Mucosa of descending colon (tissue), 3 donors: ENCODE data around the gene JAZF1. TPM values are rescaled to one million over a fixed set of nuclear protein-coding genes. Genes with fewer than 3 reads are reported as not detected.

Source experiments
- ATAC-seq: fragments of 200-7000 bp; cut with Tn5 transposase; one replicate; pipeline ENCODE4 v1.9.1; 2020; ENCODE audit warnings: mild to moderate bottlenecking, moderate library complexity
- DNase-seq, 3 donors: peaks; one replicate each; pipeline ENCODE4 v3.0.0-alpha.2; 2020
- H3K36me3 ChIP-seq: fragments of 200-600 bp; one replicate; pipeline ENCODE4 v1.8.0; 2021; ENCODE audit warnings: low read depth, mild to moderate bottlenecking
- H3K4me1 ChIP-seq: fragments of 200-600 bp; one replicate; pipeline ENCODE4 v1.8.0; 2021; ENCODE audit warnings: low read depth, mild to moderate bottlenecking
- H3K4me3 ChIP-seq: fragments of 200-600 bp; one replicate; pipeline ENCODE4 v1.8.0; 2021; ENCODE audit warnings: mild to moderate bottlenecking
- H3K9me3 ChIP-seq: fragments of 200-600 bp; one replicate; pipeline ENCODE4 v1.8.0; 2021; ENCODE audit warnings: mild to moderate bottlenecking
- CTCF ChIP-seq: fragments of 200-600 bp; IDR thresholded peaks from one replicate; pipeline ENCODE4 v1.8.0; 2022; ENCODE audit warnings: antibody characterized with exemption, mild to moderate bottlenecking
- intact Hi-C, 2 donors: fragments of 100-400 bp; cut with DNase I in 1 of 2; cut with micrococcal nuclease in 1 of 2; formaldehyde crosslinking; loops; one replicate each; pipeline versions ENCODE4 v1.11.0 to v1.11.1; 2022; cut with DNase I, micrococcal nuclease
- total RNA-seq, 3 donors: library from RNA; stranded (reverse); fragmentation: NEBNext Ultra II Directional in 2 of 3; extraction: Animal tissue kit (Norgen Biotek cat#: 25700) in 2 of 3; gene quantifications; one replicate each; pipeline versions ENCODE4 v1.2.1 to v1.2.4, GENCODE V29; 2021 to 2023
- donor health status: DM: no; HTN: no; CAD: no; lungs with moderate emphysema.
- donor health status: DM: no; HTN: no; CAD: no.
- donor health status: DM: no; HTN: yes; CAD: no.

The JAZF1 gene
- total RNA-seq, 3 donors from 2014 or later = 4.9 to 68.4 (median 6.4) TPM

GRCh38 chr7:28165961-28166955 lies 14.3 kb downstream of the JAZF1 start:
- Histone ChIP-seq H3K9me3 (no peaks in the 10 kb centered on the region), H3K4me1 (no peaks in the 10 kb centered on the region), H3K36me3 (no peaks in the 10 kb centered on the region), H3K4me3 (no peak overlapping the region)
- intact Hi-C loops = no loop called here
- no peak for ATAC-seq
- DNase-seq = no peak
- no peak for TF ChIP-seq CTCF

- H3K9me3 ChIP-seq = no peaks in the 10 kb centered on the region
- no peak for TF ChIP-seq CTCF
- H3K36me3 ChIP-seq = no peaks in the 10 kb centered on the region
- no peak overlapping the region for H3K4me3 ChIP-seq
- DNase-seq (no peak), ATAC-seq (no peak)
- no peaks in the 10 kb centered on the region for H3K4me1 ChIP-seq
- intact Hi-C loops = no loop called here
Measured at GRCh38 chr7:28165261-28165660, 15.3 kb downstream of the JAZF1 start.

GRCh38 chr7:28163949-28164348 lies 16.6 kb downstream of the JAZF1 start:
- H3K36me3 ChIP-seq = no peaks in the 10 kb centered on the region
- no peaks in the 10 kb centered on the region for H3K9me3 ChIP-seq
- intact Hi-C loops = no loop called here
- ATAC-seq (no peak), DNase-seq (no peak)
- no peak overlapping the region for H3K4me3 ChIP-seq
- no peak for TF ChIP-seq CTCF
- no peaks in the 10 kb centered on the region for H3K4me1 ChIP-seq

GRCh38 chr7:28161331-28161730 lies 19.3 kb downstream of the JAZF1 start:
- intact Hi-C loops = no loop called here
- Histone ChIP-seq H3K4me3 (no peak overlapping the region), H3K9me3 (no peaks in the 10 kb centered on the region), H3K4me1 (no peaks in the 10 kb centered on the region), H3K36me3 (no peaks in the 10 kb centered on the region)
- no peak for TF ChIP-seq CTCF
- no peak for ATAC-seq
- no peak for DNase-seq

GRCh38 chr7:28160551-28160991 lies 20.0 kb downstream of the JAZF1 start:
- Histone ChIP-seq H3K36me3 (no peaks in the 10 kb centered on the region), H3K4me1 (peaks cover 6% of the 10 kb centered on the region), H3K4me3 (no peak overlapping the region), H3K9me3 (no peaks in the 10 kb centered on the region)
- TF ChIP-seq CTCF = no peak
- intact Hi-C loops = no loop called here
- ATAC-seq (no peak), DNase-seq (no peak)
